Right cardiac atrium (tissue), 5 donors: ENCODE measurements around the gene C1orf198. TPM values are rescaled to one million over a fixed set of nuclear protein-coding genes. Genes with fewer than 3 reads are reported as not detected.

ENCODE experiments used
- ATAC-seq, 2 donors: fragments of 200-7000 bp; cut with Tn5 transposase; one replicate each; pipeline versions ENCODE4 v1.8.0 to v1.9.1; 2020; ENCODE audit warnings: moderate library complexity in 2 of 2, mild to moderate bottlenecking in 1 of 2
- DNase-seq, 3 donors: peaks; one replicate each; pipeline ENCODE4 v3.0.0-alpha.2; 2020
- H3K27ac ChIP-seq: one replicate; pipeline ENCODE4 v1.5.1; 2013; ENCODE audit warnings: mild to moderate bottlenecking, low read length, control low read depth, moderate library complexity
- H3K27me3 ChIP-seq: one replicate; pipeline ENCODE4 v1.6.1; 2013; ENCODE audit not compliant: control insufficient read depth, insufficient read depth
- H3K4me1 ChIP-seq: one replicate; pipeline ENCODE4 v1.6.1; 2013; ENCODE audit warnings: low read length; ENCODE audit not compliant: control insufficient read depth, insufficient read depth
- H3K4me3 ChIP-seq: one replicate; pipeline ENCODE4 v1.5.1; 2013; ENCODE audit warnings: low read length, control low read depth
- H3K9me3 ChIP-seq: one replicate; pipeline ENCODE4 v1.6.1; 2013; ENCODE audit warnings: low read length; ENCODE audit not compliant: control insufficient read depth
- WGBS: extraction: QIAGEN DNeasy Blood & Tissue Kit; methylation state at CpG from one replicate; pipeline ENCODE4 v1.1.7; 2013; 5-methylcytosine and 5-hydroxymethylcytosine counted together
- intact Hi-C, 4 donors: fragments of 100-400 bp; cut with DNase I; formaldehyde crosslinking; loops; one replicate each; pipeline versions ENCODE4 v1.11.0 to v1.14.0; 2022 to 2023
- polyA plus RNA-seq: library from polyadenylated mRNA; stranded (reverse); fragments of 200-250 nt; gene quantifications from one replicate; pipeline ENCODE4 v1.2.3, GENCODE V29; 2013
- total RNA-seq, 4 donors: library from RNA; stranded (reverse); fragmentation: NEBNext Ultra II Directional; extraction: Animal tissue kit (Norgen Biotek cat#: 25700); gene quantifications; one replicate each; pipeline ENCODE4 v1.2.1, GENCODE V29; 2021
- donor health status: healthy with polysubstance abuse.
- donor health status: DM: no; HTN: yes; CAD: no.
- donor health status: DM: no; HTN: no; CAD: no.
- donor health status: DM: no; HTN: yes; CAD: no; lungs with severe emphysema.
- donor health status: DM: yes; HTN: yes; CAD: no.

Gene C1orf198
- total and polyA plus RNA-seq, 5 donors: 36.1 to 69.9 (median 54.7) TPM

DNA sequence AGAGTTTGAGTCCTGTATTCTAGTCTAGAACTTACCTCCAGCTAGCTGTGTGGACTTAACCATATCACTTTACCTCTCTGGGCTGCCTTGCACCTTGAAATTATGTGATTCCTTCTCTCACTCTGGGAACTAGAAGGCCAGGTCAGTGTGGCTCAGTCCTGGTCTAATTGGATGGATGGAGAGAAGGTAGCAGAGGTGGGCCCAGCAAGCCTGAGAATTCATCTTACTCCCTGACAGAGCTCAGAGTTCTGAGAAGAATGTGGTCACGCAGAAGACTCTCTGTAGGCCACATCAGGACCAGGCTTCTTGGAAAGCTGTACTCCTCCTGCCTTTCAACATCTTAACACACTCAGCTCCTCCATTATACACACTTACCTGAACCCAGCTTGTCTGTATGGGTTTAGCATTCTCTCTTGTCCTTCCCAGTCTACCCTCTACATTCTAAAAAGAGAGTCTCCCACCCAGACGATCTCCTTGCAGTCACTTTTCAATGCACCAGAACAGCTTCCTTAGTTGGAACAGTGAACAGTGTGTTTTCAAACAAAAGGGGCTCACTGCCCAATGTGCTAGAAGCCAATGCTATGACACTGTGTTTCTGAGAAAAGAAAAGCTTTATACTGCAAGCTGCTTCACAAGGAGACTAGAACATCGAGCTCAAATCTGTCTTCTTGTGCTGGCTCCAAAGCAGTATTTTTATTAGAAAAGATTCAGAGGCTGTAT lies 60.6 kb downstream of the C1orf198 start:
- Histone ChIP-seq H3K4me1 (peaks cover 12% of the 10 kb centered on the region), H3K27ac (peak overlapping the region; percentile 75), H3K27me3 (no peaks in the 10 kb centered on the region), H3K4me3 (no peak overlapping the region), H3K9me3 (no peaks in the 10 kb centered on the region)
- ATAC-seq: peak; percentile 17 to 27
- intact Hi-C loops: loop anchor here in 1 of 4 donors (10.0 kb wide), 1 partner anchor 57 kb away; the partner anchor contains the start of gene C1orf198
- WGBS: 60% methylated on average over 3 of the region's 3 CpGs
- no peak for DNase-seq

DNA sequence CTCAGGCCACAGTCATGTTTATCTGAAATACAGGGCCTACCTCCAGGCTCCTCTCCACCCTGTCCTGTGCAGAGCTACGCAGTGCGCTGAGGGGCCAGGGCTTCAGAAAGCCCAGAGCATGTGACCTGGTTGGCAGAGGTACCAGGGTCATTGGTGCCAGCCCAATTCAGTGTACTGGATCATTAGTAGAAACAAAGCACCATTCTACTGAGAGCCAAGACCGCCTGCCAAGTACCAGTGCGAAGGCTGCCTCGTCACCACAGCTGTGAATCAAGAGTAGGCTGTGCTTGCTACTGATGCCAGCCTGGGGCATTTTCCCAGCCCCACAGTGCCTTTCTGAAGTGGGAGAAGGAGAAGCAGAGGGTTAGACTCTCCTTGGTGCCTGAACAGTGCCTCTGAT lies 61.3 kb downstream of the C1orf198 start:
- Histone ChIP-seq H3K4me1 (peaks cover 12% of the 10 kb centered on the region), H3K27ac (peak overlapping the region; percentile 75), H3K9me3 (no peaks in the 10 kb centered on the region), H3K4me3 (no peak overlapping the region), H3K27me3 (no peaks in the 10 kb centered on the region)
- DNase-seq: peak; percentile 69 to 80 (median 79)
- intact Hi-C loops: loop anchor here in 1 of 4 donors (10.0 kb wide), 1 partner anchor 58 kb away; the partner anchor contains the start of gene C1orf198
- WGBS: 69% methylated on average over 5 of the region's 5 CpGs
- ATAC-seq: peak; percentile 93 to 94

DNA sequence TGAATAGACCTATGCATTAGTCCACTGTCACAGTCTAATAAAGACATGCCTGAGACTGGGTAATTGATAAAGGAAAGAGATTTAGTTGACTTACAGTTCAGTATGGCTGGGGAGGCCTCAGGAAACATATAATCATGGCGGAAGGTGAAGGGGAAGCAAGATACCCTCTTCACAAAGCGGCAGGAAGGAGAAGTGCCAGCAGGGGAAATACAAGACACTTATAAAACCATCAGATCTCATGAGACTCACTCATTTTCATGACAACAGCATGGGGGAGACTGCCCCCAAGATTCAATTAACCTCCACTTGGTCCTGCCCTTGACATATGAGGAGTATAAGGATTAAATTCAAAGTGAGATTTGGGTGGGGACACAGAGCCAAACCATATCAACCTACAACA lies 61.8 kb downstream of the C1orf198 start:
- Histone ChIP-seq H3K27ac (peak overlapping the region; percentile 16), H3K27me3 (no peaks in the 10 kb centered on the region), H3K4me3 (no peak overlapping the region), H3K9me3 (no peaks in the 10 kb centered on the region), H3K4me1 (peaks cover 12% of the 10 kb centered on the region)
- intact Hi-C loops: loop anchor here in 1 of 4 donors (10.0 kb wide), 1 partner anchor 58 kb away; the partner anchor contains the start of gene C1orf198
- ATAC-seq: no peak
- no peak for DNase-seq
- 48% methylated on average over 2 of the region's 2 CpGs for WGBS

DNA sequence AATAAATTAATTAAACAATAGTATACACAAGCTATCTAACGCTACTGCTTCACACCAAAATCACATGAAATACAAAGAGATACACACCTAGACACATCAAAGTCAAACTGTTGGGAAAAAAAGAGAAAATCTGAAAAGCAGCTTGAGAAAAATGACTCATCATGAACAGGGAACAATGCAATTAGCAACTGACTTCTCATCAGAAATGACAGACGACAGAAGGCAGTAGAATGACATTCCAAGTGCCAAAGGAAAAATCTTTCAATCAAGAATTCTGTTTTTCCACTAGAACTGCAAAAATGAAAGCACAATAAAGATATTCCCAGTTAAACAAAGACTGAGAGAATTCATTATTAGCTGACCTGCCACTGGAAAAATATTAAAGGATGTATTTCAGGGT lies 63.9 kb downstream of the C1orf198 start:
- intact Hi-C loops: loop anchor here in 2 of 4 donors (5.0 to 10.0 kb wide), 2 partner anchors 60 to 408 kb away; partner anchors contain the start of gene C1orf198 (in 1 of the 2)
- WGBS: 73% methylated on average over 2 of the region's 2 CpGs
- peaks cover 9% of the 10 kb centered on the region for H3K4me1 ChIP-seq
- no peaks in the 10 kb centered on the region for H3K27me3 ChIP-seq
- H3K9me3 ChIP-seq: no peaks in the 10 kb centered on the region
- H3K27ac ChIP-seq: no peak overlapping the region
- DNase-seq (no peak), ATAC-seq (no peak)
- H3K4me3 ChIP-seq: no peak overlapping the region

DNA sequence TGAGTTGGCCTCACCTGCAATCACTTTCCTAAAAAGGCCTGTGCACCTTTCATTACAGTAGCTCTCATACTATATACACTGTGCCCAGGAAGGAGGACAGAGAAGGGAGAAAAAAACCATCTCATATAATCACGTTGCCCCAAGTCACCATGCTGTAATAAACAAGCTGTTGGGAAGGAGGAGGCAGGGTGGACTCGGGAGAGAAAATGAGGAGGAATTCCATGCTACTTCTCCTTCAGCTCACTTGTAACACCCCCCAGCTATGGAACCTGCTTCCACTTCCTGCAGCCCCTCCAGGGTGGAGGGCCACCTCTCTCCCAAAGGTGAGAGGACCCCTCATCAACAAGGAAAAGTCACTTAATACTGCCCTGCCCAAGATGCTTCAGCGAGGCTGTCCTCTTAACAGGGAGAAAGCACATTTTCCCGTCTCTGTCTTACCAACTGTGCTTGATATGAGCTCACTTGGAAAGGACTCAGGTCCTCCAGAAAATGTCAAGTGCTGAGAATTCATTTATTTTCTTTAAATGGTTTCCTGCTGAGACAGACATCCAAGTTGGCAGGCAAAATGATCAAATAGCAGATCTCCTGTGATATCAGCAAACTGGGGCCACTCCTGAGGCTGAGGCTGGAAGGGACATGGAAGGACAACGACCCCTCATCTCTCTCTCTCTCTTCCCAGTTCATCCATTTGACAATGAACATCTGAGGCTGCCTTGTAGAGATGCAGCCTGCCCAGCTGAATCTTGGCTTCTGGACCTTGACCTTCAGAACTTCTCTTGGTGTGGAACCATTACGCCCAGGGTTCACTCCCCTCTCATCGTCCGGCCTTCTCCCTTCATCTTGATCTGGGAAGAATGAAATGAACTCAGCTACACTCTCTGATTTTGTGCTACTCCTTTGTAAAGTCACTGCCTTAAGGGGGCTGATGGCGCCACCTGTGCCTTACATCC lies 67.2 kb downstream of the C1orf198 start:
- 77% methylated on average over 9 of the region's 9 CpGs for WGBS
- H3K9me3 ChIP-seq: no peaks in the 10 kb centered on the region
- ATAC-seq (no peak), DNase-seq (no peak)
- intact Hi-C loops: loop anchor here in 2 of 4 donors (5.0 to 10.0 kb wide), 2 partner anchors 64 to 411 kb away; partner anchors contain the start of gene C1orf198 (in 1 of the 2)
- H3K27me3 ChIP-seq: no peaks in the 10 kb centered on the region
- no peak overlapping the region for H3K4me3 ChIP-seq
- H3K27ac ChIP-seq: no peak overlapping the region
- no peaks in the 10 kb centered on the region for H3K4me1 ChIP-seq

DNA sequence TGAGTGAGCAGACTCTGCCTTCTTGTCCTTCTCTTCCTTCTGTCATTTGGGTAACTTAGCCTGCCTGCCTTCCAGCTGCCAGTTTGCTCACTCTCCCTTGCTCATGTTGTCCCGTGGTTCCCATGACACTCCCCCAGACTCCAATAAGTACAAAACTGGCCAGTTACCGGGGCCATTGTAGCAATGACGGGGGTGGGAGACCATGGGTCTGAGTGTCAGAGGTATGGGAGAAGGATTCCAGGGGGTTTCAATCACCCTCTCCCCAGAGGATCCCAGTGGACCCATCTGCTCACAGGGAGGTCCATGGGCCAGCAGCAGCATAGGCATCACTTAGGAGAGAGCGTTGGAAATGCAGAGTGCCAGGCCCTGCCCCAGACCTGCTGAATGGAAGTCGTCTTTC lies 69.8 kb downstream of the C1orf198 start:
- WGBS: 83% methylated on average over 5 of the region's 5 CpGs
- no peak for ATAC-seq
- H3K4me3 ChIP-seq: no peak overlapping the region
- no peaks in the 10 kb centered on the region for H3K27me3 ChIP-seq
- no peak overlapping the region for H3K27ac ChIP-seq
- intact Hi-C loops: loop anchor here (2.0 to 5.0 kb wide), 3 partner anchors 118 to 414 kb away; no protein-coding TSS in a partner anchor
- H3K9me3 ChIP-seq: no peaks in the 10 kb centered on the region
- no peak for DNase-seq
- no peaks in the 10 kb centered on the region for H3K4me1 ChIP-seq

DNA sequence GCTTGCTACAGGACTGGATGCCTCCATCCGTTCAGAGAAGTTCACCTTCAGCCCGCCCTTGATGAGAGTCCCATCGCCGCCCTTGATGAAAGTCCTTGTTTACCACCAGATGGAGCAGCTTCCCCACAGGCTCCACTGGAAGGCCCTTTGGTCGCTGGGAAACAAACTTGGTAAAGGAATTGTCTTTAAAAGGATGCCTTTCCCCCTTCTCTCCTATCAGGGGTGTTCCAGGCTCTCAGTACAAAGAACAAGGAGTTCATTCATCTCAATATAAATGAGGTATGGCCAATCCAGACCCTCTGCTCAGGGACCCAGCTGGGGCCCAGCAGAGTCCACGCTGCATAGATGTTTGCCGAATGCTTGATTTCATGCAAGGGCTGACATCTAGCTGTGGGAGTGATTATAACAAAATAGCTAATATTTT lies 70.4 kb downstream of the C1orf198 start:
- Histone ChIP-seq H3K4me3 (no peak overlapping the region), H3K9me3 (no peaks in the 10 kb centered on the region), H3K4me1 (no peaks in the 10 kb centered on the region), H3K27me3 (no peaks in the 10 kb centered on the region), H3K27ac (no peak overlapping the region)
- ATAC-seq (peak; percentile 86 to 88), DNase-seq (peak; percentile 59 to 76 (median 71))
- 19% methylated on average over 7 of the region's 7 CpGs for WGBS
- intact Hi-C loops: loop anchor here (2.0 to 5.0 kb wide), 3 partner anchors 119 to 414 kb away; no protein-coding TSS in a partner anchor

DNA sequence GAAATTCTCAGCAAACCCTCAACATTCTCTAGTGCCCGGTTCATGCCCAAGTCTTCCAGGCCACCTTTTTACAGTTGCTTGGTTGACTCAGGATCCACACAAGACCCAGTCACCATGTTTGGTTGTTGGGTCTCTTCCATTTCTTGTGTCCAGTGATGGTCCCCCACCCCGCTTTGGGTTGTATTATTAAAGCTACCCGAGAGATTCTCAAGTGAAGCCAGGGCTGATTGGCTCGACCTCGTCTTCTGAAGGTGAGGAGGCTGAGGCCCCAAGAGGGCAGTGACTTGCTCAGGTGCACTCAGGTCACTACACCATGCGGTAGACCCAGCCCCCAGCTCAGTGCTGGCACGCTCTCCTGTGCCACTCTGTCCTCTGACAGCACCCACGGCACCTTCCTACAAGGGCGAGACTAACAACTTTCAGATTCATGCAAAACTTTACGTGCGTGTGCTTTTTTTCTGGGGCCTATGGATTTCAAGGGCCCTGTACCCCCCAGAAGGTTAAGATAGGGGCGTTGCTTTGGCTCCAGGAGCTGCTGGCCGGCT lies 70.9 kb downstream of the C1orf198 start:
- no peaks in the 10 kb centered on the region for H3K9me3 ChIP-seq
- no peak overlapping the region for H3K4me3 ChIP-seq
- ATAC-seq (peak; percentile 7 to 12), DNase-seq (peak in 1 of 3 donors; percentile 57)
- no peak overlapping the region for H3K27ac ChIP-seq
- H3K27me3 ChIP-seq: no peaks in the 10 kb centered on the region
- H3K4me1 ChIP-seq: no peaks in the 10 kb centered on the region
- WGBS: 75% methylated on average over 13 of the region's 13 CpGs
- intact Hi-C loops: loop anchor here (5.0 kb wide), 2 partner anchors 120 to 415 kb away; no protein-coding TSS in a partner anchor

DNA sequence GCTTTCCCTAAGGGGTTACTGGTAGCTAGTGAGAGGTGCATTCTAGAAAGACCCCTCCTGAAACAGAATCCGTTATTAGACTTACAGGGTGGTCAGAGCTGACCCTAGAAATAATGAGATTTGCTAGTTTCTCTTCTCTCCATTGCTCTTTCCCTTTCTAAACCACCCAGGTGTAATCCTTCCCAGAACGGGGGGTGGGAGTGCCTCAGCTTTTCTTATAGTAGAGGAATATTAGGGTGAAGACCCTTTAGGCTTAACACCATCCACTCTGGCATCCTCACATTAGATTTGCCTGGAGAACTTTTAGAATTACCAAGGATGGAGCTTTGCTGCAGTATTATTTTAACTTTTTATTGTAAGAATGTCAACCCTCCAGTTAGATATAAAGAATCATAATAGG lies 71.7 kb downstream of the C1orf198 start:
- no peaks in the 10 kb centered on the region for H3K27me3 ChIP-seq
- WGBS: 32% methylated on average over 2 of the region's 2 CpGs
- H3K4me1 ChIP-seq: no peaks in the 10 kb centered on the region
- H3K27ac ChIP-seq: no peak overlapping the region
- no peak overlapping the region for H3K4me3 ChIP-seq
- intact Hi-C loops: loop anchor here (5.0 kb wide), 2 partner anchors 121 to 416 kb away; no protein-coding TSS in a partner anchor
- H3K9me3 ChIP-seq: no peaks in the 10 kb centered on the region
- ATAC-seq (no peak), DNase-seq (no peak)

DNA sequence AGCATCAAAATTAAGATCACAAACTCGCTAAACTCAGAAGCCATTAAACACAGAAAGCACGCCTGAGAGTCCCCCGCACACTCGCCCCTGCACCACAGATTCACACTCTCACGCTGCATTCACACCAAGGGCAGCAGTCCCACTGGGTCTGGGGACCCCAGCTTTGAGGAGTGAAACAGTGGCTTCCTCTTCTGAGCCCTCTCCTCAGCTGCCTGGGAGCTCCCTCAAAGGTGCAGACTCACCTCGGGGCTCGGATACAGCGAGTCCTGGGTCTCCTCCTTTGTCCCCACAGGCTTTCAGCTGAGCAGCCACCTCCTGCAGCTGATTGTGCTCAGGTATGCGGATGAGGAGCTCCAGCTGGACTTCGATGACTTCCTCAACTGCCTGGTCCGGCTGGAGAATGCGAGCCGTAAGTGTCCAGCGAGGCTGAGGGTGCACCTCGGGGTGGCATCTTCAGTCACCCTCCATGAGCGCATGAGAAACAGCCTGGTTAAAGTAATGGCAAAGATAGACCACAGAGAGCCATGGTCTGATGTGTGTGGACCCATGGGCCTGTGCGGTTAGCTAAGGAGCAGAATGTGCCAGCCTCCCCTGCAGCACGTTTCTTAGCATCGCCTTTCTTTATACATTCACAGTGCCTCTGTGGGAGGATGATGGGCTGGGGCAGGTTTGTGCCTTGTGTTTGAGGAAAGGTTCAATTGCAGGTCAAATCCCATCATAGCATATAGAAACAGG lies 73.3 kb downstream of the C1orf198 start:
- ATAC-seq (no peak), DNase-seq (no peak)
- Histone ChIP-seq H3K4me1 (no peaks in the 10 kb centered on the region), H3K27me3 (no peaks in the 10 kb centered on the region), H3K27ac (no peak overlapping the region), H3K4me3 (no peak overlapping the region), H3K9me3 (no peaks in the 10 kb centered on the region)
- 89% methylated on average over 19 of the region's 19 CpGs for WGBS
- intact Hi-C loops: loop anchor here (2.0 to 5.0 kb wide), 3 partner anchors 118 to 417 kb away; no protein-coding TSS in a partner anchor
